ENCODE results near the gene TFCP2L1. TPM values are rescaled to one million over a fixed set of nuclear protein-coding genes. Genes with fewer than 3 reads are reported as not detected.

Gene TFCP2L1
- total and polyA plus RNA-seq, 7 donors: 0.14 to 1.8 (median 0.53) TPM

- TF ChIP-seq CTCF (IDR thresholded peaks at IDR 0.05): no peak
These were observed 64.0 kb downstream of the TFCP2L1 start for GRCh38 chr2:121220995-121221394.

DNA sequence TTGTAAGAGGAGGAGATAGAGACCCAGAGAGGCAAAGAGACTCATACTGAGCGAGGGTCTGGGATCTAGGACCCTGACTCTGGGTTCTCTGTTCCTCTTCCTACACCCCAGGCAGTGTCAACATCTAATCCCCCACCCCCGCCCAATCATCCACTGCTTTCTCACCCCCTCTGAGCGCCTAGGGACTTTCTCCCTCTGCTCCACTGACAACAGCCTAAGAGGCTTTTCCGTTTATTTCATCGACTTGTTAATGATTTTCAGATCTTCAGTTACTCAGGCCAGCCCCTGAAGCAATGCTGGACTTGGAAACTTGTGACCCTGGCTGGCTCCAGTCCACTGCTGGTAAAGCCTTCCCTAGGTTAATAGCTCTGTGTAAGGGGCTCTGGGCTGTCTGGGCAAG is 65.1 kb downstream of the TFCP2L1 start:
- H3K27ac ChIP-seq: no peak overlapping the region
- intact Hi-C loops (cut with DNase I): no loop called here
- H3K4me3 ChIP-seq: no peak overlapping the region
- H3K4me1 ChIP-seq: no peaks in the 10 kb centered on the region
- H3K9me3 ChIP-seq: no peaks in the 10 kb centered on the region
- no peak for TF ChIP-seq CTCF (IDR thresholded peaks at IDR 0.05)
- H3K36me3 ChIP-seq (ENCODE audit: insufficient read depth in 1 of 2, low read depth in 1 of 2): no peaks in the 10 kb centered on the region
- ATAC-seq: no peak
- H3K27me3 ChIP-seq (ENCODE audit: insufficient read depth in 3 of 3, low read length in 2 of 3): no peaks in the 10 kb centered on the region
- no peak for DNase-seq
- 76 to 85% (median 83%) methylated on average over 5 of the region's 5 CpGs for WGBS, 3 donors

More at GRCh38 chr2:121220995-121221394, 64.0 kb downstream of the TFCP2L1 start:
- ATAC-seq (no peak), DNase-seq (no peak)
- no peaks in the 10 kb centered on the region for H3K36me3 ChIP-seq (ENCODE audit: insufficient read depth in 1 of 2, low read depth in 1 of 2)
- H3K27me3 ChIP-seq (ENCODE audit: insufficient read depth in 3 of 3, low read length in 2 of 3): no peaks in the 10 kb centered on the region
- WGBS, 3 donors: 90 to 95% (median 91%) methylated on average over 1 of the region's 1 CpG
- no peaks in the 10 kb centered on the region for H3K9me3 ChIP-seq
- H3K27ac ChIP-seq: no peak overlapping the region
- intact Hi-C loops (cut with DNase I): no loop called here
- no peak overlapping the region for H3K4me3 ChIP-seq
- no peaks in the 10 kb centered on the region for H3K4me1 ChIP-seq

DNA sequence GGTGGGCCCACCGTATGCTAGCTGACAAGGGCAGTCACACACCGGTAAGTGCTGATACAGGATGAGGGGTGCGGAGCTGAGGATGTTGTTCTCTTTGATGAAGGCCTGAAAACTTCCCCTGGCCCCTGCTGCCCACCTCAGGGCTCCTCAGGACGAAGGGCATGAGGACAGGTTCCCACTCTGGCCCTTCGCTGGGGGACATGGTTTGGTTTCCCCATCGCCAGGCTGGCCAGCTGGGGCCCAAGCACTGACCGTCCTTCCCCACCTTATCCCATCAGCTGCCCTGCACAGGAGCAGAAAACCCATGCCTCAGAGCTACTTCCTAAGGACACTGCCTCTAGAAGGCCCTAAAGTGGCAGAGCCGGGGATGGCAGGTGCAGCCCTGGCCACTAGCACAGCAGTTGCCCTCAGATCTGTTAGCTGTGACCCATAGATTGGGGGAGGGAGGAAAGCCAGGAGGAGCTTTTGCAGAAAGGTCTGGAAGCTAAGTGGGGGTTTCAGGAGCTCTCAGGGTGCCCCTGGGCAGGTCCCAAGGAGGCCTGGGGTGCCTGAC is 66.5 kb downstream of the TFCP2L1 start:
- Histone ChIP-seq H3K27me3 (ENCODE audit: insufficient read depth in 3 of 3, low read length in 2 of 3) (no peaks in the 10 kb centered on the region), H3K4me3 (no peak overlapping the region), H3K4me1 (no peaks in the 10 kb centered on the region), H3K36me3 (ENCODE audit: insufficient read depth in 1 of 2, low read depth in 1 of 2) (no peaks in the 10 kb centered on the region), H3K27ac (no peak overlapping the region), H3K9me3 (no peaks in the 10 kb centered on the region)
- TF ChIP-seq CTCF (IDR thresholded peaks at IDR 0.05): no peak
- no peak for ATAC-seq
- intact Hi-C loops (cut with DNase I): no loop called here
- DNase-seq: peak in 1 of 2 donors; percentile 30
- 80 to 92% (median 80%) methylated on average over 8 of the region's 8 CpGs for WGBS, 3 donors

GRCh38 chr2:121217627-121218026 is 67.4 kb downstream of the TFCP2L1 start:
- Histone ChIP-seq H3K36me3 (ENCODE audit: insufficient read depth in 1 of 2, low read depth in 1 of 2) (no peaks in the 10 kb centered on the region), H3K27ac (no peak overlapping the region), H3K27me3 (ENCODE audit: insufficient read depth in 3 of 3, low read length in 2 of 3) (no peaks in the 10 kb centered on the region), H3K9me3 (no peaks in the 10 kb centered on the region), H3K4me1 (no peaks in the 10 kb centered on the region), H3K4me3 (no peak overlapping the region)
- 84 to 89% (median 88%) methylated on average over 10 of the region's 10 CpGs for WGBS, 3 donors
- intact Hi-C loops (cut with DNase I): no loop called here
- DNase-seq (peak in 1 of 2 donors; percentile 38), ATAC-seq (no peak)
- no peak for TF ChIP-seq CTCF (IDR thresholded peaks at IDR 0.05)

DNA sequence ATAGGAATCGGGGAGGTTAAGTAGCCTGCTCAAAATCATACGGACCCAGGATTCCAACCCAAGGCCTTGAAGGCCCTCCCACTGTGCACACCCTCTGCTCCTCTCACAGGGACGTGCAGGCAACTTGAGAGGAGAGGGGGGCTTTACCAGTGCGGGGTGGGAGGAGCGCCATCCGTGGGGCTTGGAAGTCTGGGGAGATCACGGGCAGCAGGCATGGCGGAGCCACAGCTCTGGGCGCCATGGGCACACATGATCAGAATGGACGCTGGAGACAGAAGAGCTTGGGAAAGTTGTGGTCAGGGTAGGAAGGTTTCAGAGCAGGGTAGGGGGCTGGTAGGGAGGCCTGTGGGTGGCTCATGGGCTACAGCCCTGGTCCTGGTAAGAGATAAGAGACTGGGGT is 70.7 kb downstream of the TFCP2L1 start:
- 87 to 94% (median 91%) methylated on average over 10 of the region's 10 CpGs for WGBS, 3 donors
- Histone ChIP-seq H3K4me1 (no peaks in the 10 kb centered on the region), H3K27ac (no peak overlapping the region), H3K36me3 (ENCODE audit: insufficient read depth in 1 of 2, low read depth in 1 of 2) (no peaks in the 10 kb centered on the region), H3K9me3 (no peaks in the 10 kb centered on the region), H3K4me3 (no peak overlapping the region), H3K27me3 (ENCODE audit: insufficient read depth in 3 of 3, low read length in 2 of 3) (no peaks in the 10 kb centered on the region)
- no peak for ATAC-seq
- TF ChIP-seq CTCF (IDR thresholded peaks at IDR 0.05): no peak
- intact Hi-C loops (cut with DNase I): no loop called here
- peak in 1 of 2 donors; percentile 30 for DNase-seq

Data from psoas muscle (tissue), 8 donors.